Measurements from ENCODE around the gene THAP8. TPM values are rescaled to one million over a fixed set of nuclear protein-coding genes. Genes with fewer than 3 reads are reported as not detected.

Gene THAP8
- total RNA-seq, 4 donors from 2014 or later, result 4.6 to 6.5 (median 6.2) TPM; not detected in 1

GRCh38 chr19:35990771-35991730 is 63.0 kb downstream of the THAP8 start:
- Histone ChIP-seq H3K36me3 (no peaks in the 10 kb centered on the region), H3K27ac (no peak overlapping the region), H3K9me3 (no peaks in the 10 kb centered on the region), H3K4me1 (no peaks in the 10 kb centered on the region), H3K4me3 (no peak overlapping the region), H3K27me3 (no peaks in the 10 kb centered on the region)
- DNase-seq, result no peak
- intact Hi-C loops (cut with DNase I; ENCODE audit: low total_unique reads), result no loop called here
- TF ChIP-seq POLR2A (IDR thresholded peaks at IDR 0.05), result no peak
- TF ChIP-seq, protein P1, sequence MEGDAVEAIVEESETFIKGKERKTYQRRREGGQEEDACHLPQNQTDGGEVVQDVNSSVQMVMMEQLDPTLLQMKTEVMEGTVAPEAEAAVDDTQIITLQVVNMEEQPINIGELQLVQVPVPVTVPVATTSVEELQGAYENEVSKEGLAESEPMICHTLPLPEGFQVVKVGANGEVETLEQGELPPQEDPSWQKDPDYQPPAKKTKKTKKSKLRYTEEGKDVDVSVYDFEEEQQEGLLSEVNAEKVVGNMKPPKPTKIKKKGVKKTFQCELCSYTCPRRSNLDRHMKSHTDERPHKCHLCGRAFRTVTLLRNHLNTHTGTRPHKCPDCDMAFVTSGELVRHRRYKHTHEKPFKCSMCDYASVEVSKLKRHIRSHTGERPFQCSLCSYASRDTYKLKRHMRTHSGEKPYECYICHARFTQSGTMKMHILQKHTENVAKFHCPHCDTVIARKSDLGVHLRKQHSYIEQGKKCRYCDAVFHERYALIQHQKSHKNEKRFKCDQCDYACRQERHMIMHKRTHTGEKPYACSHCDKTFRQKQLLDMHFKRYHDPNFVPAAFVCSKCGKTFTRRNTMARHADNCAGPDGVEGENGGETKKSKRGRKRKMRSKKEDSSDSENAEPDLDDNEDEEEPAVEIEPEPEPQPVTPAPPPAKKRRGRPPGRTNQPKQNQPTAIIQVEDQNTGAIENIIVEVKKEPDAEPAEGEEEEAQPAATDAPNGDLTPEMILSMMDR (IDR thresholded peaks at IDR 0.05), result no peak

- intact Hi-C loops (cut with DNase I; ENCODE audit: low total_unique reads), result no loop called here
Measured at GRCh38 chr19:35990156-35990555, 63.9 kb downstream of the THAP8 start.

DNA sequence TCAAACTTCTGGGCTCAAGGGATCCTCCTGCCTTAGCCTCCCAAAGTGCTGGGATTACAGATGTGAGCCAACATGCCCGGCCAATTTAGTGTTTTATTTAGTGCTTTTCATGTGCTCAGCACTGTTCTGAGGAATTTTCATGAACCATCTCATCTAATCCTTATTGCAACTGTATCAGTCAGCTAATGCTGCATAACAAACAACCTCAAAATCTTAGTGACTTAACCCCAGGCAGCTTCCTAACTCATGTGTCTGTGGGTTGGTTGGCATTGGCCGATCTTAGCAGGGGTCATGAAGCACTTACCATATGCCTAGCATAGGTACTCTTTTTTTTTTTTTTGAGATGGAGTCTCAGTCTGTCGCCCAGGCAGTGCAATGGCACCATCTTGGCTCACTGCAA is 65.3 kb downstream of the THAP8 start:
- no peaks in the 10 kb centered on the region for H3K4me1 ChIP-seq
- H3K4me3 ChIP-seq, result no peak overlapping the region
- TF ChIP-seq, protein P1 (IDR thresholded peaks at IDR 0.05), result no peak
- TF ChIP-seq POLR2A (IDR thresholded peaks at IDR 0.05), result no peak
- H3K27me3 ChIP-seq, result no peaks in the 10 kb centered on the region
- H3K27ac ChIP-seq, result no peak overlapping the region
- H3K36me3 ChIP-seq, result no peaks in the 10 kb centered on the region
- no peak for DNase-seq
- intact Hi-C loops (cut with DNase I; ENCODE audit: low total_unique reads), result no loop called here
- H3K9me3 ChIP-seq, result no peaks in the 10 kb centered on the region

More at GRCh38 chr19:35990156-35990555, 63.9 kb downstream of the THAP8 start:
- H3K27ac ChIP-seq, result no peak overlapping the region
- no peaks in the 10 kb centered on the region for H3K36me3 ChIP-seq
- no peak for DNase-seq
- no peaks in the 10 kb centered on the region for H3K9me3 ChIP-seq
- no peak overlapping the region for H3K4me3 ChIP-seq
- no peaks in the 10 kb centered on the region for H3K4me1 ChIP-seq
- TF ChIP-seq, protein P1 (IDR thresholded peaks at IDR 0.05), result no peak
- TF ChIP-seq POLR2A (IDR thresholded peaks at IDR 0.05), result no peak
- H3K27me3 ChIP-seq, result no peaks in the 10 kb centered on the region

- intact Hi-C loops (cut with DNase I; ENCODE audit: low total_unique reads), result no loop called here
- Histone ChIP-seq H3K4me3 (no peak overlapping the region), H3K4me1 (no peaks in the 10 kb centered on the region), H3K27me3 (no peaks in the 10 kb centered on the region), H3K36me3 (no peaks in the 10 kb centered on the region), H3K27ac (no peak overlapping the region), H3K9me3 (no peaks in the 10 kb centered on the region)
- TF ChIP-seq, protein P1 (IDR thresholded peaks at IDR 0.05), result no peak
- no peak for TF ChIP-seq POLR2A (IDR thresholded peaks at IDR 0.05)
- DNase-seq, result no peak
Measured at GRCh38 chr19:35987571-35987896, 66.6 kb downstream of the THAP8 start.

Data from uterus (tissue), 4 donors.